ENCODE results near the gene UGT1A7.
"Not testable (repeated sequence)": the region's sequence is repeated elsewhere in the genome, so short reads cannot be mapped to it uniquely, and the experiment has no call there.

UGT1A7 gene

GRCh38 chr2:233691443-233692433 lies 10.0 kb downstream of the UGT1A7 start:
- TF ChIP-seq, protein P1, sequence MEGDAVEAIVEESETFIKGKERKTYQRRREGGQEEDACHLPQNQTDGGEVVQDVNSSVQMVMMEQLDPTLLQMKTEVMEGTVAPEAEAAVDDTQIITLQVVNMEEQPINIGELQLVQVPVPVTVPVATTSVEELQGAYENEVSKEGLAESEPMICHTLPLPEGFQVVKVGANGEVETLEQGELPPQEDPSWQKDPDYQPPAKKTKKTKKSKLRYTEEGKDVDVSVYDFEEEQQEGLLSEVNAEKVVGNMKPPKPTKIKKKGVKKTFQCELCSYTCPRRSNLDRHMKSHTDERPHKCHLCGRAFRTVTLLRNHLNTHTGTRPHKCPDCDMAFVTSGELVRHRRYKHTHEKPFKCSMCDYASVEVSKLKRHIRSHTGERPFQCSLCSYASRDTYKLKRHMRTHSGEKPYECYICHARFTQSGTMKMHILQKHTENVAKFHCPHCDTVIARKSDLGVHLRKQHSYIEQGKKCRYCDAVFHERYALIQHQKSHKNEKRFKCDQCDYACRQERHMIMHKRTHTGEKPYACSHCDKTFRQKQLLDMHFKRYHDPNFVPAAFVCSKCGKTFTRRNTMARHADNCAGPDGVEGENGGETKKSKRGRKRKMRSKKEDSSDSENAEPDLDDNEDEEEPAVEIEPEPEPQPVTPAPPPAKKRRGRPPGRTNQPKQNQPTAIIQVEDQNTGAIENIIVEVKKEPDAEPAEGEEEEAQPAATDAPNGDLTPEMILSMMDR (IDR thresholded peaks at IDR 0.05) = no peak
- no peak for TF ChIP-seq ZFX (IDR thresholded peaks at IDR 0.05; ENCODE audit: borderline replicate concordance)
- H3K27ac ChIP-seq = no peak overlapping the region

GRCh38 chr2:233692648-233693047 lies 10.9 kb downstream of the UGT1A7 start, which contains the start of gene UGT1A6:
UGT1A6 (plus strand) TSS chr2:233692890; CDS start chr2:233693005, 115 bp downstream.
- TF ChIP-seq, protein P1 (IDR thresholded peaks at IDR 0.05) = no peak
- TF ChIP-seq ZFX (IDR thresholded peaks at IDR 0.05; ENCODE audit: borderline replicate concordance) = no peak
- H3K27ac ChIP-seq = no peak within 1 kb of the TSS

- no peak overlapping the region for H3K27ac ChIP-seq
- TF ChIP-seq ZFX (IDR thresholded peaks at IDR 0.05; ENCODE audit: borderline replicate concordance) = no peak
- TF ChIP-seq, protein P1 (IDR thresholded peaks at IDR 0.05) = no peak
These were observed 12.3 kb downstream of the UGT1A7 start for GRCh38 chr2:233693963-233694362.

GRCh38 chr2:233698740-233699139 lies 17.0 kb downstream of the UGT1A7 start:
- TF ChIP-seq, protein P1 (IDR thresholded peaks at IDR 0.05) = no peak
- TF ChIP-seq ZFX (IDR thresholded peaks at IDR 0.05; ENCODE audit: borderline replicate concordance) = no peak
- no peak overlapping the region for H3K27ac ChIP-seq

DNA sequence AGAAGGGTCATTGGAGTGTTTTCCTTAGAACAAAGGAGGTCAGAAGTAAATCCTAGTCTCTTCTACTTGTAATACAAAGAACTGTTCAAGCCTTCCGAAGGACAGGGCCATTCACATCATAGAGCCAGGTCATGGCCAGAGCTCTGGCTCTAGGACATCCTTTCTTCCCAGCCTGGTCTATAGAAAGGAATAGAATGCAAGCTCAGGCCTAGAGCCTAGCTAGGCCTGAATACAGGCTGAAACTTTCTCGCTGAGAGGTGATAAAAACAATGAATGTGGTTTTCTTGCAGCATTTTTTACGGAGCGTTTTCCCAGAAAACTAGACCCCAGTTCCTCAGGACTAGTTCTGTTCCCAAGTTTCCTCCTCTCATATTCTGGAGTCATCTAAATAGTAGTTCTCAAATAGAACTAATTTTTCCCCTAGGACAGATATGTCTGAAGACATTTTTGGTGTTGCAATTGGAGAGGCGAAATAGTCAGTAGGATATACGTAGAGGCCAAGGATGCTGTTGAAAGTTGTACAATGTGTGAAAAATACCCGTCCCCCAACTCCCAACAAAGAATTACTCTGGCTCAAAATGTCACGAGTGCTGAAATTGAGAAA lies 17.8 kb downstream of the UGT1A7 start:
- no peak for TF ChIP-seq ZFX (IDR thresholded peaks at IDR 0.05; ENCODE audit: borderline replicate concordance)
- TF ChIP-seq, protein P1 (IDR thresholded peaks at IDR 0.05) = no peak
- peak overlapping the region; percentile 21; the same call in 1 of the 2 replicates for H3K27ac ChIP-seq

DNA sequence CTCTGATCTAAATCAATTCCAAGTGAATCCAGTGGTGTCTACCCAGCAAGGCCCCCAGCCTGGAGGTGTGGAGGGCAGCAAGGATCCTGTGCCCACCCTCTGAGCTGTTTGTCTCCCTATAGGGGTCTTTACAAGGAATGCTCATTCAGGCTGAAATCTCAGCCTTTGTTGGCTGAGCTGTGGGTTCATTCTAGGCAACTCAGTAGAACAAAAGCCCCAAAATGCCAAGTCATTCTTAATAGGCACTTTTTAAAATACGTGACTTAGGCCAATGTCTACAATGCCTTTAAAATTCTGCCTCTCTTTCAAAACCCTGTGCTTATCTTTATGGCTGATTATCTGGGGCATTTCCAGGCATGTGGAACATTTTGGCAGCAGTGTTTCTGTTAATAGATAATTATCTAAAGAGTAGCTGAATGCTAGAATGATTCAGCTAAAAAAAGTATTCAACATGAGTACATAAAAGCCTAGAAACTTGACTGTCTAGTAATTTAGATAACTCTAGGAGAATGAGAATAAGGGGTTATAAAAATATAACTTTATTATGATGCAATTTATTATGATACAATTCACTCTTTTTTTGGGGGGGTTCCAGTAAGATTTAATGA lies 18.4 kb downstream of the UGT1A7 start:
- H3K27ac ChIP-seq = peak overlapping the region; percentile 21; the same call in 1 of the 2 replicates
- TF ChIP-seq, protein P1 (IDR thresholded peaks at IDR 0.05) = no peak
- TF ChIP-seq ZFX (IDR thresholded peaks at IDR 0.05; ENCODE audit: borderline replicate concordance) = no peak

GRCh38 chr2:233700842-233701241 lies 19.1 kb downstream of the UGT1A7 start:
- H3K27ac ChIP-seq = not testable (repeated sequence)

All from 22Rv1 (cell line).